Naive thymus-derived CD4-positive, alpha-beta T cell (primary cell): ENCODE data around the gene STRAP. TPM values are rescaled to one million over a fixed set of nuclear protein-coding genes. Genes with fewer than 3 reads are reported as not detected.
A peak's percentile ranks its signal among the peaks of the same experiment; 100 is the strongest.
"Not testable (repeated sequence)": the region's sequence is repeated elsewhere in the genome, so short reads cannot be mapped to it uniquely, and the experiment has no call there.

Experiments
- ATAC-seq: fragments of 150-1000 bp; cut with Tn5 transposase; 2 replicates; pipeline ENCODE4 v1.10.0; 2021; ENCODE audit warnings: mild to moderate bottlenecking, moderate library complexity
- CTCF ChIA-PET: fragments of 350-600 bp; sonication (Branson Sonifier 250); formaldehyde crosslinking; loops from one replicate; lab custom pipeline; 2021; ENCODE audit warnings: antibody characterized with exemption; lab: Charles Lee
- POLR2A ChIA-PET: fragments of 350-600 bp; sonication (Branson Sonifier 250); formaldehyde crosslinking; loops from one replicate; lab custom pipeline; 2021; ENCODE audit warnings: antibody characterized with exemption, inconsistent platforms; lab: Charles Lee
- DNase-seq, 9 donors: peaks; one replicate each; pipeline versions ENCODE4 v3.0.0 to v3.0.0-alpha.2; 2020 to 2022; ENCODE audit warnings: mixed read lengths in 1 of 9
- H3K27ac ChIP-seq: one replicate; pipeline ENCODE4 v1.7.0; 2013; ENCODE audit warnings: mild to moderate bottlenecking, low read depth, low read length, moderate library complexity
- H3K27me3 ChIP-seq, 2 donors: one replicate each; pipeline ENCODE4 v1.7.0; 2013; ENCODE audit warnings: low read length in 2 of 2, mild to moderate bottlenecking in 2 of 2, moderate library complexity in 2 of 2; ENCODE audit not compliant: control insufficient read depth in 2 of 2, insufficient read depth in 2 of 2
- H3K36me3 ChIP-seq, 3 experiments: 1 replicate in 2 of 3; 2 replicates in 1 of 3; pipeline ENCODE4 v1.7.0; 2013; ENCODE audit warnings: low read length in 3 of 3, mild to moderate bottlenecking in 3 of 3, moderate library complexity in 1 of 3; ENCODE audit not compliant: insufficient read depth in 3 of 3, control insufficient read depth in 2 of 3
- H3K4me1 ChIP-seq, 2 donors: one replicate each; pipeline ENCODE4 v1.7.0; 2013; ENCODE audit warnings: low read length in 2 of 2, mild to moderate bottlenecking in 2 of 2, moderate library complexity in 1 of 2; ENCODE audit not compliant: control insufficient read depth in 2 of 2, insufficient read depth in 2 of 2
- H3K4me3 ChIP-seq: 2 replicates; pipeline ENCODE4 v1.7.0; 2013; ENCODE audit warnings: mild to moderate bottlenecking, low read length
- H3K9me3 ChIP-seq, 3 experiments: 1 replicate in 2 of 3; 2 replicates in 1 of 3; pipeline ENCODE4 v1.7.0; 2013; ENCODE audit warnings: low read length in 3 of 3; ENCODE audit not compliant: control insufficient read depth in 2 of 3
- H3K27ac Mint-ChIP-seq, 9 donors: one replicate each; pipeline ENCODE4 v1.8.0; 2020 to 2022; ENCODE audit warnings: mixed read lengths in 9 of 9, mild to moderate bottlenecking in 8 of 9, moderate library complexity in 5 of 9, inconsistent platforms in 2 of 9
- H3K27me3 Mint-ChIP-seq, 5 donors: one replicate each; pipeline ENCODE4 v1.8.0; 2021 to 2022; ENCODE audit warnings: mixed read lengths in 5 of 5, mild to moderate bottlenecking in 1 of 5
- H3K36me3 Mint-ChIP-seq, 5 donors: one replicate each; pipeline ENCODE4 v1.8.0; 2020 to 2022; ENCODE audit warnings: mixed read lengths in 5 of 5, mild to moderate bottlenecking in 3 of 5, inconsistent platforms in 1 of 5
- H3K4me1 Mint-ChIP-seq, 7 donors: one replicate each; pipeline ENCODE4 v1.8.0; 2020 to 2022; ENCODE audit warnings: mixed read lengths in 7 of 7, mild to moderate bottlenecking in 3 of 7, inconsistent platforms in 1 of 7
- H3K4me3 Mint-ChIP-seq, 10 donors: one replicate each; pipeline ENCODE4 v1.8.0; 2020 to 2022; ENCODE audit warnings: mild to moderate bottlenecking in 10 of 10, mixed read lengths in 10 of 10, moderate library complexity in 6 of 10, inconsistent platforms in 2 of 10
- H3K9me3 Mint-ChIP-seq, 11 donors: one replicate each; pipeline ENCODE4 v1.8.0; 2020 to 2022; ENCODE audit warnings: mixed read lengths in 11 of 11, mild to moderate bottlenecking in 4 of 11, inconsistent platforms in 1 of 11, moderate library complexity in 1 of 11
- intact Hi-C, 2 donors: fragments of 100-400 bp; cut with micrococcal nuclease; formaldehyde crosslinking; loops; one replicate each; pipeline ENCODE4 v1.15.1; 2023
- polyA plus RNA-seq, 2 donors: library from polyadenylated mRNA; unstranded; fragments of 300-500 nt; fragmentation: Illumina TruSeq; gene quantifications; one replicate each; pipeline ENCODE4 v1.2.3, GENCODE V29; 2021
- total RNA-seq, 6 experiments: library from RNA in 5 of 6; stranded (reverse) in 5 of 6; gene quantifications; 1 replicate in 5 of 6; 2 replicates in 1 of 6; pipeline ENCODE4 v1.2.3 and lab custom pipeline; 2021 to 2026

The STRAP gene
- total and polyA plus RNA-seq, 7 experiments from 2014 or later = 42.2 to 119 (median 86.2) TPM

DNA sequence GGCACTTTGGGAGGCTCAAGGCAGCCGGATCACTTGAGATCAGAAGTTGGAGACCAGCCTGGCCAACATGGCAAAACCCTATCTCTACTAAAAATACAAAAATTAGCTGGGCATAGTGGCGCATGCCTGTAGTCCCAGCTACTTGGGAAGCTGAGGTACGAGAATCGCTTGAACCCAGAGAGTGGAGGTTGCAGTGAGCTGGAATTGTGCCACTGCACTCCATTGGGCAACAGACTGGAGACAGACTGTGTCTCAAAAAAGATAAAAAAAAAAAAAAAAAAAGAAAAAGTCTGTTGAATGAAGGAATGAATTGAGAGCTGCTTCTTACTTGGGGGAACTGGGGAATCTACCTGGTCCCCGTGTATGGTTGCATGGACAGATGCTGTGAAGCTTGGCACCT, 31.9 kb downstream of the STRAP start:
- H3K4me1 ChIP-seq, POLR2A ChIA-PET, DNase-seq, H3K9me3 ChIP-seq, H3K27ac Mint-ChIP-seq, intact Hi-C loops, H3K27me3 ChIP-seq, H3K4me3 ChIP-seq, ATAC-seq, H3K36me3 ChIP-seq, H3K4me3 Mint-ChIP-seq, H3K27ac ChIP-seq, H3K27me3 Mint-ChIP-seq, CTCF ChIA-PET, H3K9me3 Mint-ChIP-seq: not testable (repeated sequence)
- H3K4me1 Mint-ChIP-seq = peaks cover 10 to 43% (median 26%) of the 10 kb centered on the region in 7 donors
- H3K36me3 Mint-ChIP-seq = peaks cover 0 to 15% (median 0%) of the 10 kb centered on the region in 5 donors

DNA sequence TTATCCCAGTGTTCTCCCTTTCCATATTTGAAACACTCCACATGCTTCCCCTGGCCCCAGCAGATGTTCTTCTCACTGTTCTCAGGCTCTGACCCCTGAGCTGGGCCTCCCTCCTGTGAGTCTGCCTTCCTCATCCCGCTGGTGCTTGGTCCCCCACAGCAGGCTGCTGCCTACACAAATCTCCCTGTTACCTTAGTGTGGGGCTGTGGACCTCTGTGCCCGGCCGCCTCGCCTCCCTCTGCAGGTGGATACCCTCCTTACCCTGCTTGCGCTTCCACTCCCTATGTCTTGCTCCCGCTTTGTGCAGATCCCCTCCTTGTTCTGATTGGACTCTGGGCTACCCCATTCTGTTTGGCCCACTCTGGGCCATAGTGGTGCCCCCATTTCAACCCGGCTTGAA, 35.9 kb downstream of the STRAP start:
- intact Hi-C loops = no loop called here
- H3K4me1 ChIP-seq = no peaks in the 10 kb centered on the region
- peaks cover 4 to 37% (median 22%) of the 10 kb centered on the region in 7 donors for H3K4me1 Mint-ChIP-seq
- no peak for DNase-seq
- no peak overlapping the region for H3K4me3 Mint-ChIP-seq
- H3K27me3 Mint-ChIP-seq = no peaks in the 10 kb centered on the region
- CTCF ChIA-PET = no interaction called here
- no peaks in the 10 kb centered on the region for H3K9me3 Mint-ChIP-seq
- H3K36me3 ChIP-seq = no peaks in the 10 kb centered on the region
- H3K36me3 Mint-ChIP-seq = peaks cover 0 to 23% (median 0%) of the 10 kb centered on the region in 5 donors
- H3K27me3 ChIP-seq = no peaks in the 10 kb centered on the region
- H3K9me3 ChIP-seq = no peaks in the 10 kb centered on the region
- POLR2A ChIA-PET = no interaction called here
- ATAC-seq = no peak
- H3K27ac ChIP-seq = no peak overlapping the region
- peak overlapping the region in 2 of 9 donors; percentile 9 to 22 for H3K27ac Mint-ChIP-seq
- no peak overlapping the region for H3K4me3 ChIP-seq

DNA sequence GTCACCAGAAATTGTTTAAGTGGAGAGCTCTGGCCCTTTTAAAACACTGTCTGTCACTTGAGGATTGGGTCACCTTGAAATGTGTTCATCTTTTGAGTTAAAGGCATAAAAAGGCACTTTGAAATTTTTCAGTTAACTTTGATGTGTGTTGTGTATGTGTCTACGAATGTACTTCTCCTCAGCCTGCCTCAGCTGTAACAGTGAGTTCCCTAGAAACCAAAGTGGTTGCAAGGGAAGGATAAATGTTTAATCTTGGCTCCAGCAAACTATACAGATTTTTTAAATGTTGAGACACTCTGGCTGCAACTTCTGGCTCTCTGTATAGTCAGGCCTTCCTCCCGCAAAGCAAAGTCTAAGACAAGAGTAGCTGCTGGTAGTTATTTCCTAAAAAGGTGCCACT, 37.2 kb downstream of the STRAP start:
- intact Hi-C loops = no loop called here
- H3K27ac Mint-ChIP-seq = peak overlapping the region in 1 of 9 donors; percentile 28
- peaks cover 4 to 40% (median 25%) of the 10 kb centered on the region in 7 donors for H3K4me1 Mint-ChIP-seq
- DNase-seq = no peak
- no peak for ATAC-seq
- no peaks in the 10 kb centered on the region for H3K9me3 Mint-ChIP-seq
- no peaks in the 10 kb centered on the region for H3K4me1 ChIP-seq
- no peak overlapping the region for H3K4me3 Mint-ChIP-seq
- no peak overlapping the region for H3K27ac ChIP-seq
- H3K36me3 ChIP-seq = no peaks in the 10 kb centered on the region
- H3K4me3 ChIP-seq = no peak overlapping the region
- H3K27me3 Mint-ChIP-seq = no peaks in the 10 kb centered on the region
- no peaks in the 10 kb centered on the region for H3K9me3 ChIP-seq
- ChIA-PET CTCF (no interaction called here), POLR2A (no interaction called here)
- H3K36me3 Mint-ChIP-seq = peaks cover 0 to 23% (median 0%) of the 10 kb centered on the region in 5 donors
- H3K27me3 ChIP-seq = no peaks in the 10 kb centered on the region

DNA sequence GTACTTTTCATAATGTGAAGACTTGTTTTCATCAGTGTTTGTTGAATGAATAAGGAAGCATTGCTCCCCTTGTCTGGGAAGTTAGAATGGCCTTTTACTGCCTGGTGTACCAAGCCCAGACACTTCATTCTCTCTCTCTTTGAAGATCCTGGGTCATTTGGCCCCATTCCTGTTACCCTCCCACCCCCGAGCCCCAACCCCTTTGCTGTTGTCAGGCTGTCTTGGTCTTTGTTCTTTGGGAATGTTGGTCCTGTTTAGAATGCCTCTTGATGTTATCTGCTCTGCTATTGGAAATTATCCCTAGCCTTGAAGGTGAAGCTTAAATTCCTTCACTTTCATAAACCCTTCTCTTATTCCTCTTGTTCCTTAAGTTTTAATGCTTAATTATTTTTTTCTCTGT, 42.8 kb downstream of the STRAP start:
- no peaks in the 10 kb centered on the region for H3K4me1 ChIP-seq
- H3K36me3 ChIP-seq = no peaks in the 10 kb centered on the region
- DNase-seq (no peak), ATAC-seq (no peak)
- CTCF ChIA-PET = no interaction called here
- POLR2A ChIA-PET = no interaction called here
- no peaks in the 10 kb centered on the region for H3K27me3 Mint-ChIP-seq
- H3K4me1 Mint-ChIP-seq = peaks cover 0 to 28% (median 13%) of the 10 kb centered on the region in 7 donors
- H3K27ac Mint-ChIP-seq = no peak overlapping the region
- H3K4me3 Mint-ChIP-seq = no peak overlapping the region
- no peak overlapping the region for H3K4me3 ChIP-seq
- no peaks in the 10 kb centered on the region for H3K27me3 ChIP-seq
- H3K9me3 ChIP-seq = no peaks in the 10 kb centered on the region
- no peak overlapping the region for H3K27ac ChIP-seq
- H3K36me3 Mint-ChIP-seq = peaks cover 0 to 25% (median 0%) of the 10 kb centered on the region in 5 donors
- intact Hi-C loops = no loop called here
- H3K9me3 Mint-ChIP-seq = no peaks in the 10 kb centered on the region

DNA sequence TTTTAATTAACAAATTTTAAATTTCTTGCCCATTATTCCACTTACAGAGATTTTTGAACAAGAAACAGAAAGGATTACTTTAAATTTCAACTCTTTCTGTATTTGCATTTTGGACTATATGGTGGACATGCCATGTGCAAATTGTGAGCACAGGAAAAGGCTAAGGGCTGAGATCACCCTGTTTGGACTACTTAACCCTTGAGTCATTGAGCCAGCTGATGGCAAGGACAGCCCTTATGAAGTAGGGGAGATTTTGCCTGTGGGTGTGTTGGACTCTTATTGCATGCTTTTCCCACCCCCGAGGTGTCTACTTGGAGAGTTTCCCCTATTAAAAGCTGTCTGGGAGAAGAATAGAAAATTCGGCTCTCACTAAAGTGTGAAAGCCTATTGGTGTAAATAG, 46.2 kb downstream of the STRAP start:
- no peak overlapping the region for H3K4me3 Mint-ChIP-seq
- H3K27me3 Mint-ChIP-seq = no peaks in the 10 kb centered on the region
- Histone ChIP-seq H3K9me3 (no peaks in the 10 kb centered on the region), H3K36me3 (no peaks in the 10 kb centered on the region), H3K27ac (no peak overlapping the region), H3K4me3 (no peak overlapping the region), H3K27me3 (no peaks in the 10 kb centered on the region), H3K4me1 (no peaks in the 10 kb centered on the region)
- ATAC-seq (no peak), DNase-seq (no peak)
- intact Hi-C loops = no loop called here
- H3K9me3 Mint-ChIP-seq = peaks cover 0 to 12% (median 4%) of the 10 kb centered on the region in 11 donors
- peaks cover 0 to 17% (median 9%) of the 10 kb centered on the region in 7 donors for H3K4me1 Mint-ChIP-seq
- POLR2A ChIA-PET = no interaction called here
- no peak overlapping the region for H3K27ac Mint-ChIP-seq
- CTCF ChIA-PET = no interaction called here
- peaks cover 2 to 21% (median 15%) of the 10 kb centered on the region in 5 donors for H3K36me3 Mint-ChIP-seq

DNA sequence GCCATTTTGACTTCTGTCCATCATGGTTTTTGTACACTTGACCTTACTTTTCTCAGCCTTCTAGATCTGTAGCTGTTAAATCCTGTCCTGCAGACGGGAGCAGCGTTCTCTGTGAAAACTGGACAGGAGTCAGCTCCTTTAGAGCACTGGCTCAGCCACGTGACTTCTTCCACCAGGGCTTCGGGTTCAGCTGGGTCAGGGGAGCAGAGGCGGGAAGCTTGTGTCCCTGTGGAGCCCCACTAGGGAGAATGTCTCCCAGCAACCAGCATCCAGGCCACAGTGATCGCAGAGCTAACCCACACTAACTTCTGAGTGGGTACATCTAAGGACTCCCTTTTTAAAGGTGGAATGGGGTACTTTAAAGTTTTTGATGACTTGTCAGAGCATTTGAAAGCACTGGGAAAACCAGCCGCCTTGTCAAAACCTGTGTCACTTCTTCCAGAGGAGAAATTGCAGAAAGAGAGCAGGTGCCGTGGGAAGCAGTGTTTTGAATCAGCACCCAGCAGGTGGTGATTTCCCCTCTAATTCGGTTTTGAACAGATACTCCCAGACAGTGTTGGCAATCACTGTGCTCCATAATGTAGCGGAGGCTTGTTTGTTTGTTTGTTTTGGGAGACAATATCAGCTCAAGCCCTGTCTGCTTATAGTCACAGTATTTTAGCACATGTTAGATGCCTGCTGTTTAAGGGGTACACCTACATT, 46.8 kb downstream of the STRAP start:
- CTCF ChIA-PET = no interaction called here
- no peak overlapping the region for H3K27ac ChIP-seq

DNA sequence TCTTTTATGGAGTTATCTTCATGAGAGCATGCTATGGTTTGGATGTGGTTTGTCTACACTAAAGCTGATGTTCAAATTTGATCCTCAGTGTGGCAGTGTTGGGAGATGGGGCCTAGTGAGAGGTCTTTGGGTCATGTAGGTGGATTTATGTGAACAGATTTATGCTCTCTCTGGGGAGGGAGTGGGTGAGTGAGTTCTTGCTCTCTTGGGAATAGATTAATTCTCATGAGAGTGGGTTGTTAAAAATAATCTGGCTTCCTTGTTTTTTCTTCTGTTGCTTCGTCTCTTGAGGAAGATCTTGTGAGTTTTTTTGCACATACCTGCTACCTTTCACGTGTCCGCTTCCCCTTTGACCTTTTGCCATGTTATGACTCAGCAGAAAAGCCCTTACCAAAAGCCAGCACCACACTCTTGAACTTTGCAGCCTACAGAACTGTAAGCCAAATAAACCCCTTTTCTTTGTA, 49.4 kb downstream of the STRAP start:
- H3K4me1 ChIP-seq = no peaks in the 10 kb centered on the region
- ATAC-seq (no peak), DNase-seq (no peak)
- Mint-ChIP-seq H3K4me1 (peaks cover 0 to 7% (median 1%) of the 10 kb centered on the region in 7 donors), H3K4me3 (no peak overlapping the region), H3K36me3 (peaks cover 2 to 23% (median 10%) of the 10 kb centered on the region in 5 donors), H3K9me3 (peaks cover 0 to 12% (median 4%) of the 10 kb centered on the region in 11 donors), H3K27me3 (no peaks in the 10 kb centered on the region), H3K27ac (no peak overlapping the region)
- POLR2A ChIA-PET = interaction anchor here (0.6 kb wide), 1 partner anchor 1571 kb away, joined by 3 read pairs; no protein-coding TSS in a partner anchor
- no peak overlapping the region for H3K4me3 ChIP-seq
- H3K27ac ChIP-seq = no peak overlapping the region
- no peaks in the 10 kb centered on the region for H3K27me3 ChIP-seq
- CTCF ChIA-PET = no interaction called here
- H3K9me3 ChIP-seq = no peaks in the 10 kb centered on the region
- H3K36me3 ChIP-seq = no peaks in the 10 kb centered on the region
- intact Hi-C loops = no loop called here

More for the DNA sequence above, 46.8 kb downstream of the STRAP start:
- intact Hi-C loops = no loop called here
- H3K4me1 Mint-ChIP-seq = peaks cover 0 to 13% (median 6%) of the 10 kb centered on the region in 7 donors
- POLR2A ChIA-PET = no interaction called here
- peaks cover 2 to 24% (median 16%) of the 10 kb centered on the region in 5 donors for H3K36me3 Mint-ChIP-seq
- H3K27ac Mint-ChIP-seq = no peak overlapping the region
- no peak overlapping the region for H3K4me3 Mint-ChIP-seq
- Histone ChIP-seq H3K4me1 (no peaks in the 10 kb centered on the region), H3K27me3 (no peaks in the 10 kb centered on the region), H3K9me3 (no peaks in the 10 kb centered on the region), H3K36me3 (no peaks in the 10 kb centered on the region), H3K4me3 (no peak overlapping the region)
- DNase-seq (no peak), ATAC-seq (no peak)
- H3K9me3 Mint-ChIP-seq = peaks cover 0 to 12% (median 4%) of the 10 kb centered on the region in 11 donors
- H3K27me3 Mint-ChIP-seq = no peaks in the 10 kb centered on the region
